ENCODE results near the gene TOMT.
"Not testable (repeated sequence)": the region's sequence is repeated elsewhere in the genome, so short reads cannot be mapped to it uniquely, and the experiment has no call there.

Gene TOMT

GRCh38 chr11:72129381-72129780 is 23.7 kb downstream of the TOMT start:
- Histone ChIP-seq H3K9me3 (ENCODE audit: insufficient read depth, low read length) (no peaks in the 10 kb centered on the region), H4K20me1 (ENCODE audit: insufficient read depth, low read length) (no peaks in the 10 kb centered on the region), H3K79me2 (ENCODE audit: low read length) (no peaks in the 10 kb centered on the region), H3K9ac (ENCODE audit: low read length) (no peak overlapping the region), H3K27ac (ENCODE audit: low read length) (no peak overlapping the region), H3K27me3 (ENCODE audit: low read depth, low read length) (0 out of 2 replicates have a peak, but pooled peaks cover 8% of the 10 kb centered on the region), H3K4me3 (ENCODE audit: low read length) (no peak overlapping the region), H3K36me3 (replicated peaks; ENCODE audit: low read depth, low read length) (no peaks in the 10 kb centered on the region), H3K4me2 (ENCODE audit: low read length) (no peak overlapping the region), H3K4me1 (ENCODE audit: low read length) (no peaks in the 10 kb centered on the region), H2AFZ (ENCODE audit: low read depth, low read length) (no peak overlapping the region)
- TF ChIP-seq CTCF (IDR thresholded peaks at IDR 0.05; ENCODE audit: low read depth, low read length) (no peak), EZH2phosphoT487 (IDR thresholded peaks at IDR 0.05; ENCODE audit: low read depth) (no peak)

- TF ChIP-seq CTCF (IDR thresholded peaks at IDR 0.05; ENCODE audit: low read depth, low read length): no peak
- no peak for TF ChIP-seq EZH2phosphoT487 (IDR thresholded peaks at IDR 0.05; ENCODE audit: low read depth)
- Histone ChIP-seq H3K4me1 (ENCODE audit: low read length) (no peaks in the 10 kb centered on the region), H3K27ac (ENCODE audit: low read length) (no peak overlapping the region), H3K9me3 (ENCODE audit: insufficient read depth, low read length) (no peaks in the 10 kb centered on the region), H3K4me3 (ENCODE audit: low read length) (no peak overlapping the region), H3K4me2 (ENCODE audit: low read length) (no peak overlapping the region), H3K9ac (ENCODE audit: low read length) (no peak overlapping the region), H3K36me3 (replicated peaks; ENCODE audit: low read depth, low read length) (no peaks in the 10 kb centered on the region), H3K27me3 (ENCODE audit: low read depth, low read length) (0 out of 2 replicates have a peak, but pooled peaks cover 8% of the 10 kb centered on the region), H4K20me1 (ENCODE audit: insufficient read depth, low read length) (no peaks in the 10 kb centered on the region), H3K79me2 (ENCODE audit: low read length) (no peaks in the 10 kb centered on the region), H2AFZ (ENCODE audit: low read depth, low read length) (no peak overlapping the region)
Observed at GRCh38 chr11:72132646-72133045, 26.9 kb downstream of the TOMT start.

- H3K9me3 ChIP-seq (ENCODE audit: insufficient read depth, low read length); H3K4me2 ChIP-seq (ENCODE audit: low read length); H3K27me3 ChIP-seq (ENCODE audit: low read depth, low read length); H3K79me2 ChIP-seq (ENCODE audit: low read length); H3K4me3 ChIP-seq (ENCODE audit: low read length); H3K4me1 ChIP-seq (ENCODE audit: low read length); H3K9ac ChIP-seq (ENCODE audit: low read length); H3K27ac ChIP-seq (ENCODE audit: low read length); H4K20me1 ChIP-seq (ENCODE audit: insufficient read depth, low read length); H2AFZ ChIP-seq (ENCODE audit: low read depth, low read length); H3K36me3 ChIP-seq (replicated peaks; ENCODE audit: low read depth, low read length): not testable (repeated sequence)
Observed at GRCh38 chr11:72135473-72135872, 29.7 kb downstream of the TOMT start, which contains the start of gene FOLR3. TSS of gene FOLR3 (plus strand) at chr11:72135725. CDS start at chr11:72135953, 228 bp downstream.

DNA sequence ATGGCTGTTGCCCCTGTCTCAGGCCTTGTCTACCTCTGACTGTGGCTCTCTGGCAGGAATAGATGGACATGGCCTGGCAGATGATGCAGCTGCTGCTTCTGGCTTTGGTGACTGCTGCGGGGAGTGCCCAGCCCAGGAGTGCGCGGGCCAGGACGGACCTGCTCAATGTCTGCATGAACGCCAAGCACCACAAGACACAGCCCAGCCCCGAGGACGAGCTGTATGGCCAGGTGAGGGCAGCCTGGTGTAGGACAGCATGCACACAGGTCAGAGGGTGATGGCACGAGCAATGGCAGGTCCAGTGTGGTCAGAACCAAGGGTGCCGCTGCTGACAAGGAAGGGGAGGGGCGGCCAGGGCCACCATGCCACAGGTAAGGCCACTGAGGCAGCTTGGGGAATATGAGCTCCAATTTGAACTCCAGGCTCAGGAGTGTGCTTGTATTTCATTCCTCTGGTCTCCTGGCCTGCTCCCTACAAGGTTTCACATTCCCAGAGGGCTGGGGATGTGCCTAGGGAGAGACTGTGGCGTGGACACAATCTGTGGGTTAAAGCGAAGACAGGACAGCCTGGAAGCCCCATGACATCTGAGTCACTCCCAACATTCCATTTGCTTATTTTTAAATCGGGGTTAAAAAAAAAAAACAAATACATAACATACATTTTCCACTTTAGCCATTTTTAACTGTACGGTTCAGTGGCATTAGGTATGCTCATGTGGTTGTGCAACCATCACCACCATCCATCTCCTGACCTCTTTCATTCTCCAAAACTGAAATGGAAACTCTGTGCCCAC is 30.4 kb downstream of the TOMT start:
- TF ChIP-seq CTCF (IDR thresholded peaks at IDR 0.05; ENCODE audit: low read depth, low read length): no peak
- TF ChIP-seq EZH2phosphoT487 (IDR thresholded peaks at IDR 0.05; ENCODE audit: low read depth): no peak
- no peak overlapping the region for H3K27ac ChIP-seq (ENCODE audit: low read length)
- H3K79me2 ChIP-seq (ENCODE audit: low read length): no peaks in the 10 kb centered on the region
- no peak overlapping the region for H3K4me2 ChIP-seq (ENCODE audit: low read length)
- H3K4me1 ChIP-seq (ENCODE audit: low read length): no peaks in the 10 kb centered on the region
- H3K9me3 ChIP-seq (ENCODE audit: insufficient read depth, low read length): no peaks in the 10 kb centered on the region
- no peak overlapping the region for H2AFZ ChIP-seq (ENCODE audit: low read depth, low read length)
- peaks cover 10% of the 10 kb centered on the region for H3K27me3 ChIP-seq (ENCODE audit: low read depth, low read length)
- H3K4me3 ChIP-seq (ENCODE audit: low read length): no peak overlapping the region
- H3K36me3 ChIP-seq (replicated peaks; ENCODE audit: low read depth, low read length): no peaks in the 10 kb centered on the region
- no peak overlapping the region for H3K9ac ChIP-seq (ENCODE audit: low read length)
- no peaks in the 10 kb centered on the region for H4K20me1 ChIP-seq (ENCODE audit: insufficient read depth, low read length)

All from OCI-LY3 (cell line).